ENCODE data around the gene ZNF672.

The ZNF672 gene

DNA sequence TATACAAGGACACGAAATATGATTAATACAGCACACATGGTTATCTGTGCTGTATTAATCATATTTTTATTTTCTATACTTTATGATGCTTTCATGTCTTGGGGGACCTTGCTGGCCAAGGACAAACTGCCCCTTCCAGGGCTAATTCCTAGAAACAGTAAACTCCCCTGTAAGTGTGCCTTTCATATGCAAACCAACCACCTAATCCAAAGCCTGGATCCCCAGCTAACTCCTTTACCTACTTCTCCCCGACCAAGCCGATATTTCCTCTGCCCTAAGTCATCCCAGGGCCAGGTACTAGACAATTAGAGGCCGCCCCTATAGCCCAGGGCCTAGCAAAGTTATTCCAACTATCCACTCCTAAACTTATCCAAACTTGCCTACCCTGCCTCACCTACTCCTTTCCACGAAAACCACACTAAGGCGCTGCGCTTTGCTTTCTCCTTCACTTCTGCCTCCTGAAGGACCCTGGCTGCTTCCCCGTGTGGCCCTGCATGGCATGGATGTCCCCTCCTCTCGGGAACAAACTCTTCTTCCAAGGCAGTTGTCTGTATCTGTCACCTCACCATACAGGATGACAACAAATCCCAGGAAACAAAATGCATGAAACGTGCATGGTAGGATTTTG lies 22.5 kb upstream of the ZNF672 start:
- peaks cover 46% of the 10 kb centered on the region for H3K36me3 ChIP-seq (ENCODE audit: control insufficient read depth, insufficient read depth, low read length)
- no peak for DNase-seq (ENCODE audit: extremely low read depth, insufficient read length)
- TF ChIP-seq, protein P1, sequence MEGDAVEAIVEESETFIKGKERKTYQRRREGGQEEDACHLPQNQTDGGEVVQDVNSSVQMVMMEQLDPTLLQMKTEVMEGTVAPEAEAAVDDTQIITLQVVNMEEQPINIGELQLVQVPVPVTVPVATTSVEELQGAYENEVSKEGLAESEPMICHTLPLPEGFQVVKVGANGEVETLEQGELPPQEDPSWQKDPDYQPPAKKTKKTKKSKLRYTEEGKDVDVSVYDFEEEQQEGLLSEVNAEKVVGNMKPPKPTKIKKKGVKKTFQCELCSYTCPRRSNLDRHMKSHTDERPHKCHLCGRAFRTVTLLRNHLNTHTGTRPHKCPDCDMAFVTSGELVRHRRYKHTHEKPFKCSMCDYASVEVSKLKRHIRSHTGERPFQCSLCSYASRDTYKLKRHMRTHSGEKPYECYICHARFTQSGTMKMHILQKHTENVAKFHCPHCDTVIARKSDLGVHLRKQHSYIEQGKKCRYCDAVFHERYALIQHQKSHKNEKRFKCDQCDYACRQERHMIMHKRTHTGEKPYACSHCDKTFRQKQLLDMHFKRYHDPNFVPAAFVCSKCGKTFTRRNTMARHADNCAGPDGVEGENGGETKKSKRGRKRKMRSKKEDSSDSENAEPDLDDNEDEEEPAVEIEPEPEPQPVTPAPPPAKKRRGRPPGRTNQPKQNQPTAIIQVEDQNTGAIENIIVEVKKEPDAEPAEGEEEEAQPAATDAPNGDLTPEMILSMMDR (IDR thresholded peaks at IDR 0.05; ENCODE audit: insufficient read depth, low read length, poor library complexity, severe bottlenecking) = no peak
- no peaks in the 10 kb centered on the region for H3K27me3 ChIP-seq (replicated peaks; ENCODE audit: control insufficient read depth, insufficient read depth, low read length)
- no peak overlapping the region for H3K4me3 ChIP-seq (replicated peaks; ENCODE audit: low read depth, low read length)

DNA sequence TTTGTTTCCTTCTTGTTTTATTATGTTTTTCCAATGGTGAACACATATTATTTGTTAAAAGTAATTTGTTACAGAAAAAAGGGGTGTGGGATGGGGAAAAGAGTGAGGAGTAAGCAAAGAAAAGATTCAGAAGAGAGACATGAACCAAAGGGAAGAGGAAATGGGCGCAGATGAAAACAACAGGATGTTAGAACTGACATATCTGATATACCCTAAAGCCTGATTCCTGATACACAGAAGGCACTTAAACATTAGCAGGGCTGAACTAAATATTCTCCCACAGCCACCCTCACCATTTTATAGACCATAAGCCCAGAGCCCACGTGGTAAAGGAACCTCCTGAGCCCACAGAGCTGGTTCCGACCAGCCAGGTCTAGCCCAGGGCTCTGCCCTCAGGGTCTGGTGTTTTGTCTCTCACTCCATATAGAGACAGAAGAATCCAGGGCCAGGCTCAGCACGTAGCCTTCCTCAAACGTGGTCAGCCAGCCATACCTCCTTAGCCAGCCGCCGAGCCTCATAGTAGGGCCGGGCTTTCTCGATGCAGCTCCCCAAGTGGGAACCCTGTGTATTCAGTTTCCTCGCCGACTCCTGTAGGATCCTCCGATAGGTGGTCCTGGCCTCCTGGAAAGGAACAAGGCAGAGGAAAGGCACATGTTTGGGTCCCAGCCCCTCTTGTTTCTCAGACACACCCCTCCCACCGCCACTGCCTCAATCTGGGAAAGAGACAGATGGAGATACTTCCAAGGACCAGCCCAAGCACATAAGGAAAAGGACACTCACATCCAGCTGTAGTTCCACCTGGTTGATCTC lies 21.8 kb upstream of the ZNF672 start:
- Histone ChIP-seq H3K4me3 (replicated peaks; ENCODE audit: low read depth, low read length) (no peak overlapping the region), H3K27me3 (replicated peaks; ENCODE audit: control insufficient read depth, insufficient read depth, low read length) (no peaks in the 10 kb centered on the region), H3K36me3 (ENCODE audit: control insufficient read depth, insufficient read depth, low read length) (peaks cover 44% of the 10 kb centered on the region)
- TF ChIP-seq, protein P1 (IDR thresholded peaks at IDR 0.05; ENCODE audit: insufficient read depth, low read length, poor library complexity, severe bottlenecking) = no peak
- DNase-seq (ENCODE audit: extremely low read depth, insufficient read length) = no peak

DNA sequence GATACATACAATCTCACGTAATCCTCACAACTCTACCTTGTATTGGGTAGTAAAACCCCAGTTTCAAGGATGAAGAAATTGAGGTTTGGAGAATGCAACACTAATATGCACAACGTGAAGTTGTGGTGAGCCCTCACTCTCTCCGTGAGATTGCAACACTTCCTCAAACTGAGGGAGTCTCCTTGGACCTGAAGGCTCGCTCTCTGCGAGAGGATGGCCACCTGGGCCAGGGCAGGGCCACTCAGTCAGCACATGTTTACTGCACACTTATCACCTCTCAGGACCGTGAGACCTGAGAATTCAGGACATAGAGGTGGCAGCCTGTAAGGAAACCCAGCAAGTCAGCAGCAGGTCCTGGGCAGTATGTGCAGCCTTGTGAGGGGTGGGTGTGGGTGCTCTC lies 21.0 kb upstream of the ZNF672 start:
- H3K27me3 ChIP-seq (replicated peaks; ENCODE audit: control insufficient read depth, insufficient read depth, low read length) = no peaks in the 10 kb centered on the region
- H3K4me3 ChIP-seq (replicated peaks; ENCODE audit: low read depth, low read length) = no peak overlapping the region
- no peak for DNase-seq (ENCODE audit: extremely low read depth, insufficient read length)
- peaks cover 38% of the 10 kb centered on the region for H3K36me3 ChIP-seq (ENCODE audit: control insufficient read depth, insufficient read depth, low read length)
- TF ChIP-seq, protein P1 (IDR thresholded peaks at IDR 0.05; ENCODE audit: insufficient read depth, low read length, poor library complexity, severe bottlenecking) = no peak

DNA sequence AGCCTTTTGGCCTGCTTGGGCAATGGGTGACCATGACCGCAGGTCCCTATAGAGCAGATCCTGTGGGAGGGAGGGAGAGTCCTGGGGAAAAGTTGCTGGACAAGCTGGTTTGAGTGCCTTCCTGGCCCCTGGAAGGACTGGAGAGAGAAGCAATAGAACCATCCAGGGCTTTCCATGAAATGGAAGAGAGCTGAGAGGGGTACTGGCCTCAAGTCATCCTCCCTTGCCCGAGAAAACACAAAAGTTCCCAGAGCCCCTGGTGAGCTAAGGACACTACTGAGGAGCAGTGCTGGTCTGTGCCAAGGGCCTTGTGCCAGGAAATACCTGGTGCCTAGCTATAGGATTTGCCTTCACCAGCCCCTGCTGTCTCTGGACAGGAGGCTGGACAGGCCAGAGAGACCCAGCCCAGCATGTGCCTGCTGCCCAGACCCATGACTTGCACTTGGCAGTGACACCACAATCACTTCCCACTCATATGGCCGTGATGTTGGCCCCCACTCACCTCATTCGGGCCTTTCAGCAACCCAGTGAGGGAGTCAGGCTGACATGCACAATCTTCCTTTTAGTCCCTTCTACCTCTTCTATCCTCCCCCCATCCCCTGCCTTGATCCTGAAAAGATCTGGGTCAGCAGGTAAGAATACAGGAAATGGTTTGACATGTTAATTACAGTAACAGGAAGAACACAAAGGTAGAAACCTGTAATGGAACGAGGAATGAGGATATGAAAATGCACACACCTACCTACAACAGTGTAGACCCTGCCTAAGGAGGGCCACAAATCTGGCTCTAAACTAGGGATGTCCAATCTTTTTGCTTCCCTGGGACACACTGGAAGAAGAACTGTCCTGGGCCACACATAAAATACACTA lies 19.3 kb upstream of the ZNF672 start:
- Histone ChIP-seq H3K27me3 (replicated peaks; ENCODE audit: control insufficient read depth, insufficient read depth, low read length) (no peaks in the 10 kb centered on the region), H3K36me3 (ENCODE audit: control insufficient read depth, insufficient read depth, low read length) (peaks cover 24% of the 10 kb centered on the region), H3K4me3 (replicated peaks; ENCODE audit: low read depth, low read length) (no peak overlapping the region)
- DNase-seq (ENCODE audit: extremely low read depth, insufficient read length) = no peak
- TF ChIP-seq, protein P1 (IDR thresholded peaks at IDR 0.05; ENCODE audit: insufficient read depth, low read length, poor library complexity, severe bottlenecking) = no peak

DNA sequence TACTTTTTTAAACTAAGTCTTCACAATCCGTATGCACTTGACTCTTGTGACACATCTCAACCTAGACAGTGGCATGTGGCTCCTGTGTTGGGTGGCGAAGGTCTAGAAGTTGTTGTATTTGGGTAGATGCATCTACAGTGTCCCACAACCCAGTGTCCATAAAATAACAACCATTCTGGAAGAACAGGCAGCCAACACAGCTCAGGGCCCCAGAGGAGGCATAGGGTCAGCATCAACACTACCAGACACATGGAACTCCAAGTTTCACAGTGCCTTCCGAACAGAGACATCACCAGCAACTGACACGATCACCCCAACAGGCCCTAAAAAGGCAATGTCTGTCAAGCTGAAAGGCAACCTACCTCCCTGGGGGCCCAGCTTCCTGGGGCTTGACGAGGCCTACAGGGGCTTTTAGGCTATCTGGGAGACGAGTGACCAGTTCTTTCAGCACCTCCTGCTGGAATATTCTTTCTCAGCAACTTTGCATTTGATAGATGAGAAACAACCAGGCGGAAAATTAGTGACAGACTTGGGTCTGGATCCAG lies 17.9 kb upstream of the ZNF672 start:
- no peak for DNase-seq (ENCODE audit: extremely low read depth, insufficient read length)
- TF ChIP-seq, protein P1 (IDR thresholded peaks at IDR 0.05; ENCODE audit: insufficient read depth, low read length, poor library complexity, severe bottlenecking) = no peak
- peaks cover 19% of the 10 kb centered on the region for H3K36me3 ChIP-seq (ENCODE audit: control insufficient read depth, insufficient read depth, low read length)
- no peaks in the 10 kb centered on the region for H3K27me3 ChIP-seq (replicated peaks; ENCODE audit: control insufficient read depth, insufficient read depth, low read length)
- H3K4me3 ChIP-seq (replicated peaks; ENCODE audit: low read depth, low read length) = no peak overlapping the region
